Tibial nerve (tissue), 4 donors: ENCODE results near the gene ASTN2. TPM values are rescaled to one million over a fixed set of nuclear protein-coding genes. Genes with fewer than 3 reads are reported as not detected.
A peak's percentile ranks its signal among the peaks of the same experiment; 100 is the strongest.
"Not testable (repeated sequence)": the region's sequence is repeated elsewhere in the genome, so short reads cannot be mapped to it uniquely, and the experiment has no call there.

Experiments used
- DNase-seq, 2 donors: peaks; one replicate each; pipeline ENCODE4 v3.0.0-alpha.2; 2019; ENCODE audit warnings: low spot score in 2 of 2
- H3K27ac ChIP-seq, 4 donors: fragments of 200-600 bp; sonication (generic) in 3 of 4; one replicate each; pipeline ENCODE4 v1.5.1; 2017 to 2019; ENCODE audit warnings: mild to moderate bottlenecking in 1 of 4
- H3K27me3 ChIP-seq, 2 donors: fragments of 200-600 bp; sonication (generic) in 1 of 2; one replicate each; pipeline versions ENCODE4 v1.5.1 to v1.6.0; 2017 to 2019
- H3K36me3 ChIP-seq, 3 donors: fragments of 200-600 bp; sonication (generic); one replicate each; pipeline ENCODE4 v1.5.1; 2018 to 2019
- H3K4me1 ChIP-seq, 4 donors: fragments of 200-600 bp; sonication (generic) in 3 of 4; one replicate each; pipeline ENCODE4 v1.5.1; 2017 to 2019
- H3K4me3 ChIP-seq, 4 donors: fragments of 200-600 bp; sonication (generic) in 3 of 4; one replicate each; pipeline ENCODE4 v1.5.1; 2017 to 2019; ENCODE audit warnings: mild to moderate bottlenecking in 1 of 4, moderate library complexity in 1 of 4
- H3K9me3 ChIP-seq, 4 donors: fragments of 200-600 bp; sonication (generic) in 3 of 4; one replicate each; pipeline ENCODE4 v1.5.1; 2017 to 2019
- CTCF ChIP-seq, 5 experiments: fragments of 200-600 bp in 3 of 5; fragments of 450-650 bp in 2 of 5; sonication (generic) in 3 of 5; IDR thresholded peaks; one replicate each; pipeline ENCODE4 v1.5.1; 2016 to 2019; ENCODE audit warnings: antibody characterized with exemption in 5 of 5, mild to moderate bottlenecking in 3 of 5, moderate library complexity in 2 of 5
- EP300 ChIP-seq, 2 donors: sonication (generic); formaldehyde crosslinking; IDR thresholded peaks; one replicate each; pipeline ENCODE4 v1.6.1; 2017; ENCODE audit warnings: antibody characterized with exemption in 2 of 2, mild to moderate bottlenecking in 1 of 2
- POLR2A ChIP-seq, 2 donors: fragments of 450-650 bp; IDR thresholded peaks; one replicate each; pipeline ENCODE4 v1.6.1; 2017; ENCODE audit warnings: antibody characterized with exemption in 2 of 2, mild to moderate bottlenecking in 2 of 2, moderate library complexity in 2 of 2
- WGBS, 2 donors: methylation state at CpG; one replicate each; pipeline ENCODE4 v1.1.5; 2018; 5-methylcytosine and 5-hydroxymethylcytosine counted together
- total RNA-seq, 4 donors: library from RNA; depleted of rRNA; stranded (reverse); fragments of >200 nt; gene quantifications; one replicate each; pipeline ENCODE4 v1.1.0, GENCODE V29; 2016

Gene ASTN2
- total RNA-seq, 4 donors from 2014 or later: 9.0 to 14.9 (median 12.3) TPM

GRCh38 chr9:117073539-117074341, 341.1 kb downstream of the ASTN2 start:
- TF ChIP-seq EP300 (IDR thresholded peaks at IDR 0.05) (no peak), CTCF (IDR thresholded peaks at IDR 0.05) (peak in 3 of 5 experiments; percentile 18 to 26 (median 20))
- no peak for DNase-seq
- H3K4me1 ChIP-seq: no peaks in the 10 kb centered on the region
- H3K9me3 ChIP-seq: no peaks in the 10 kb centered on the region
- WGBS, 2 donors: 62 to 63% methylated on average over 11 of the region's 11 CpGs
- H3K4me3 ChIP-seq: no peak overlapping the region
- H3K27me3 ChIP-seq: no peaks in the 10 kb centered on the region
- H3K36me3 ChIP-seq: no peaks in the 10 kb centered on the region
- no peak overlapping the region for H3K27ac ChIP-seq

GRCh38 chr9:117073071-117073470, 341.8 kb downstream of the ASTN2 start:
- no peaks in the 10 kb centered on the region for H3K9me3 ChIP-seq
- H3K27me3 ChIP-seq: no peaks in the 10 kb centered on the region
- DNase-seq: no peak
- 52 to 74% methylated on average over 4 of the region's 4 CpGs for WGBS, 2 donors
- H3K27ac ChIP-seq: no peak overlapping the region
- H3K4me3 ChIP-seq: no peak overlapping the region
- TF ChIP-seq CTCF (IDR thresholded peaks at IDR 0.05) (no peak), POLR2A (IDR thresholded peaks at IDR 0.05) (no peak), EP300 (IDR thresholded peaks at IDR 0.05) (no peak)
- H3K36me3 ChIP-seq: no peaks in the 10 kb centered on the region
- no peaks in the 10 kb centered on the region for H3K4me1 ChIP-seq

GRCh38 chr9:117072216-117072615, 342.6 kb downstream of the ASTN2 start:
- WGBS, 2 donors: 76 to 90% methylated on average over 3 of the region's 3 CpGs
- Histone ChIP-seq H3K27ac (no peak overlapping the region), H3K36me3 (no peaks in the 10 kb centered on the region), H3K4me1 (no peaks in the 10 kb centered on the region), H3K4me3 (no peak overlapping the region), H3K27me3 (no peaks in the 10 kb centered on the region), H3K9me3 (no peaks in the 10 kb centered on the region)
- DNase-seq: no peak
- TF ChIP-seq POLR2A (IDR thresholded peaks at IDR 0.05) (no peak), CTCF (IDR thresholded peaks at IDR 0.05) (no peak), EP300 (IDR thresholded peaks at IDR 0.05) (no peak)

GRCh38 chr9:117071673-117072207, 343.1 kb downstream of the ASTN2 start:
- not testable (repeated sequence) for H3K4me1 ChIP-seq, H3K27me3 ChIP-seq, H3K4me3 ChIP-seq, H3K27ac ChIP-seq, H3K36me3 ChIP-seq, DNase-seq, H3K9me3 ChIP-seq
- 86 to 88% methylated on average over 23 to 24 of the region's 24 CpGs for WGBS, 2 donors

GRCh38 chr9:117063721-117064471, 351.0 kb downstream of the ASTN2 start:
- no peaks in the 10 kb centered on the region for H3K4me1 ChIP-seq
- no peak overlapping the region for H3K4me3 ChIP-seq
- no peaks in the 10 kb centered on the region for H3K27me3 ChIP-seq
- WGBS, 2 donors: 66 to 76% methylated on average over 10 of the region's 10 CpGs
- no peaks in the 10 kb centered on the region for H3K9me3 ChIP-seq
- H3K36me3 ChIP-seq: no peaks in the 10 kb centered on the region
- DNase-seq: no peak
- H3K27ac ChIP-seq: no peak overlapping the region
- TF ChIP-seq EP300 (IDR thresholded peaks at IDR 0.05) (no peak), POLR2A (IDR thresholded peaks at IDR 0.05) (no peak), CTCF (IDR thresholded peaks at IDR 0.05) (no peak)
